ENCODE measurements around the gene CAPZA1. TPM values are rescaled to one million over a fixed set of nuclear protein-coding genes. Genes with fewer than 3 reads are reported as not detected.

Gene CAPZA1
- total and polyA plus RNA-seq, 2 donors (not counting 1 experiment from before 2014, with no cell fraction given) = 201 to 262 TPM

DNA sequence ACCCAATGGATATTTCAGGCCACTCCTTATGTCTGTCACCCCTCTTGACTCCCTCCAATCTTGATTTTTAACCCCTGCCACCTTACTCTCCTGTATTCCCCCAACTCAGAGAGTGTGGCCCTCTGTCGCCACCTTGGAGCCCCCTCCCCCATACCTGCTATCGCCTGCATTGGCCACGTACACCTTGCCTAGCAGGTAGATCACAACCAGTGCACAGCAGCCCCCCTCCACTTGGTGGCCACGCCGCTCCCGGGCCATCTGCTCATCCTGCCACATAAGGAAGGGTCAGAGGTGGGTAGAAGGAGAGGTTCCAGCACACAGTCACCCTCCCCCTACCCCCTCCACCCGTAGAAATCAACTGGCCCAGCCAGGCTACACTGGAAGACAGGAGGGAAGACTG lies 92.6 kb downstream of the CAPZA1 start:
- Histone ChIP-seq H3K27me3 (ENCODE audit: control insufficient read depth, insufficient read depth, low read length) (peaks cover 6% of the 10 kb centered on the region), H4K20me1 (ENCODE audit: control insufficient read depth, extremely low read depth, insufficient read depth, low read length) (no peaks in the 10 kb centered on the region), H3K4me1 (ENCODE audit: control insufficient read depth, extremely low read depth, insufficient read depth, low read length) (peaks cover 5% of the 10 kb centered on the region), H3K4me3 (replicated peaks in 1 of 4; ENCODE audit: control extremely low read depth in 1 of 4, insufficient read depth in 1 of 4, low read depth in 3 of 4, low read length in 4 of 4) (no peak overlapping the region), H3K79me2 (ENCODE audit: control insufficient read depth, insufficient read depth, low read length) (no peaks in the 10 kb centered on the region), H3K27ac (ENCODE audit: insufficient read depth, low read length) (no peak overlapping the region), H3K4me2 (ENCODE audit: extremely low read depth, insufficient read depth, low read length) (no peak overlapping the region), H2AFZ (ENCODE audit: low read length) (no peak overlapping the region), H3K36me3 (ENCODE audit: control insufficient read depth, insufficient read depth, low read length) (no peaks in the 10 kb centered on the region), H3K9ac (ENCODE audit: insufficient read depth, low read length) (no peak overlapping the region), H3K9me3 (ENCODE audit: control insufficient read depth, insufficient read depth, low read depth, low read length) (no peaks in the 10 kb centered on the region)
- no peak for DNase-seq (ENCODE audit: low read depth in 2 of 2)
- TF ChIP-seq EZH2 (IDR thresholded peaks at IDR 0.05; ENCODE audit: low read length, missing control alignments) = no peak
- no peak for TF ChIP-seq CTCF (conservative IDR thresholded peaks at IDR 0.05 in 1 of 2, IDR thresholded peaks at IDR 0.05 in 1 of 2; ENCODE audit: low read depth in 1 of 2, low read length in 2 of 2)

DNA sequence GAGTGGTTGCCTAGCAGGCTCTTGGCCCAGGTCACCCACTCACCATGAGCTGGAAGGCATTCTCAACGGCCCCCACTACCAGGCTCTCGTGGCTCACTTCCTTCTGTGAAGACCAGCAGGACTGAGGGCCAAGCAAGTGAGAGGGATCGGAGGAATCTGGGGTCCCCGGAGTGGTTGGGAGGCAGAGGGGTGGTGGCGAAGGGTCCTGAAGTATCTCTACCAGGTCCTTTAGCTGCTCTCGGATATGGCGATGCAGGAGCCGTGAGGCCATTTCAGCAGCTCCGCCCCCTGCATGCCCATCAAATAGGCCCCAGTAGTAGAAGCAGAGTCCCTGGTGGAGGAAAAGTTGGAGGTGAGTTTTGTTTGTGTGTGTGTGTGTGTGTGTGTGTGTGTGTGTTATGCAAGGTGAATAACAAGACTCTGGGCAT lies 93.1 kb downstream of the CAPZA1 start:
- no peak for DNase-seq (ENCODE audit: low read depth in 2 of 2)
- no peak for TF ChIP-seq CTCF (conservative IDR thresholded peaks at IDR 0.05 in 1 of 2, IDR thresholded peaks at IDR 0.05 in 1 of 2; ENCODE audit: low read depth in 1 of 2, low read length in 2 of 2)
- no peak for TF ChIP-seq EZH2 (IDR thresholded peaks at IDR 0.05; ENCODE audit: low read length, missing control alignments)
- no peak overlapping the region for H3K9ac ChIP-seq (ENCODE audit: insufficient read depth, low read length)
- no peaks in the 10 kb centered on the region for H3K36me3 ChIP-seq (ENCODE audit: control insufficient read depth, insufficient read depth, low read length)
- no peaks in the 10 kb centered on the region for H4K20me1 ChIP-seq (ENCODE audit: control insufficient read depth, extremely low read depth, insufficient read depth, low read length)
- H3K4me2 ChIP-seq (ENCODE audit: extremely low read depth, insufficient read depth, low read length) = no peak overlapping the region
- H3K27ac ChIP-seq (ENCODE audit: insufficient read depth, low read length) = no peak overlapping the region
- H3K27me3 ChIP-seq (ENCODE audit: control insufficient read depth, insufficient read depth, low read length) = peaks cover 6% of the 10 kb centered on the region
- peaks cover 2% of the 10 kb centered on the region for H3K4me1 ChIP-seq (ENCODE audit: control insufficient read depth, extremely low read depth, insufficient read depth, low read length)
- no peak overlapping the region for H2AFZ ChIP-seq (ENCODE audit: low read length)
- no peaks in the 10 kb centered on the region for H3K9me3 ChIP-seq (ENCODE audit: control insufficient read depth, insufficient read depth, low read depth, low read length)
- no peaks in the 10 kb centered on the region for H3K79me2 ChIP-seq (ENCODE audit: control insufficient read depth, insufficient read depth, low read length)
- H3K4me3 ChIP-seq (replicated peaks in 1 of 4; ENCODE audit: control extremely low read depth in 1 of 4, insufficient read depth in 1 of 4, low read depth in 3 of 4, low read length in 4 of 4) = no peak overlapping the region

DNA sequence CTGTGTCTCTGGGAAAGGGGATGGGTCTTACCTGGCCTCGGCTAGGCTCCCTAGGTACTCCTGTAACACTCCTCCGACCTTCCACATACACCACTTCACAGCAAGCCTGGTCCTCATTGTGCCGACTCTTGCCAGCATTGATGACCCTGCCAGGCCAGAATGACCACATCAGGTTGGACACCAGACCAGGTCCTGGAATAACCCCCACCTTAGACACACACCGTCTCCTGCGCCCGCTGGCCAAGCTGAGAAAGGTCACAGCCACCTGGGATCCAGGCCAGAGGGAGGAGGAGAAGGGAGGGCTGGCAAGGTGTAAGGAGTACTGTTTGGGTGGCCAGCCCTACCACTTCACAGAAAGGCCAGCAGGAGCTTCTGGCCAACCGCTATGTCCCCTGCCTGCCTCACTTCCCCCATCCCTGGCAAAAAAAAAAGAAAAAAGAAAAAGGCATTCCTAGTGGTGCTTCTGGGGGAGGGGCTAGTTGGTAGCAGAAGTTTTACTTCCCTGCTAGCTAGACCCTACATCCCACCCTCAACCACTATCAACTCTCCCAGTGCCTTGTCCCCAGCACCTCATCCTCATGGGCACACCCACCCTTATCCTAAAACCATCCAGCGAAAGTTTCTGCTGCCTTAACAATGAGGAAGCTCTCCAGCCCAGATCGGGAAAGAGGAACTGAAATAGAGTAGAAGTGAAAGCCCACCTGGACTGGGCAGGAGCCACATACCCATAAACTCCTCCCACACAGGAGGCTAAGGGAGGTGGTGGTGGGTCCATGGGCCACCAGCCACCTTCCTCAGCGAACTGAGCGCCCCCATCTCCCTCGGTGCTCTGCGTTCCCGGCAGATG lies 94.1 kb downstream of the CAPZA1 start:
- TF ChIP-seq CTCF (conservative IDR thresholded peaks at IDR 0.05 in 1 of 2, IDR thresholded peaks at IDR 0.05 in 1 of 2; ENCODE audit: low read depth in 1 of 2, low read length in 2 of 2) (no peak), EZH2 (IDR thresholded peaks at IDR 0.05; ENCODE audit: low read length, missing control alignments) (no peak)
- Histone ChIP-seq H3K36me3 (ENCODE audit: control insufficient read depth, insufficient read depth, low read length) (no peaks in the 10 kb centered on the region), H3K27ac (ENCODE audit: insufficient read depth, low read length) (no peak overlapping the region), H3K4me3 (replicated peaks in 1 of 4; ENCODE audit: control extremely low read depth in 1 of 4, insufficient read depth in 1 of 4, low read depth in 3 of 4, low read length in 4 of 4) (peak overlapping the region; percentile 1 to 67 (median 32)), H4K20me1 (ENCODE audit: control insufficient read depth, extremely low read depth, insufficient read depth, low read length) (no peaks in the 10 kb centered on the region), H3K27me3 (ENCODE audit: control insufficient read depth, insufficient read depth, low read length) (peaks cover 6% of the 10 kb centered on the region), H3K9ac (ENCODE audit: insufficient read depth, low read length) (no peak overlapping the region), H3K4me2 (ENCODE audit: extremely low read depth, insufficient read depth, low read length) (peak overlapping the region; percentile 89), H3K4me1 (ENCODE audit: control insufficient read depth, extremely low read depth, insufficient read depth, low read length) (peaks cover 2% of the 10 kb centered on the region), H2AFZ (ENCODE audit: low read length) (peak overlapping the region; percentile 45), H3K79me2 (ENCODE audit: control insufficient read depth, insufficient read depth, low read length) (no peaks in the 10 kb centered on the region), H3K9me3 (ENCODE audit: control insufficient read depth, insufficient read depth, low read depth, low read length) (no peaks in the 10 kb centered on the region)
- no peak for DNase-seq (ENCODE audit: low read depth in 2 of 2)
